ENCODE measurements around the gene PDK2. TPM values are rescaled to one million over a fixed set of nuclear protein-coding genes. Genes with fewer than 3 reads are reported as not detected.

The PDK2 gene
- total and polyA plus RNA-seq, 9 of the 15 experiments (the other 6 are each of a cell fraction or from before 2014, with no cell fraction given), result 0.03 to 2.5 (median 1.4) TPM

GRCh38 chr17:50051082-50051576, 44.0 kb upstream of the PDK2 start (continued):
- TF ChIP-seq ZNF124 (CRISPR knock-in tag; IDR thresholded peaks at IDR 0.05) (no peak), HIVEP1 (CRISPR knock-in tag; IDR thresholded peaks at IDR 0.05) (no peak), GTF2E2 (tag; IDR thresholded peaks at IDR 0.05) (no peak), MAZ (CRISPR knock-in tag; conservative IDR thresholded peaks at IDR 0.05 in 1 of 2, IDR thresholded peaks at IDR 0.05 in 1 of 2) (0 out of 4 replicates have a peak, but pooled peaks of 1 of the 2 experiments have one; percentile 21), DLX4 (CRISPR knock-in tag; IDR thresholded peaks at IDR 0.05) (no peak), KAT8 (IDR thresholded peaks at IDR 0.05; ENCODE audit: low read depth) (no peak), RBM14 (IDR thresholded peaks at IDR 0.05; ENCODE audit: borderline replicate concordance, insufficient read depth, low read depth, low read length) (no peak), BRD4 (IDR thresholded peaks at IDR 0.05) (no peak), CTCFL (IDR thresholded peaks at IDR 0.05; ENCODE audit: borderline replicate concordance, insufficient read depth, low read depth, low read length, poor library complexity, severe bottlenecking) (no peak), HDAC8 (tag; IDR thresholded peaks at IDR 0.05) (no peak), RB1 (IDR thresholded peaks at IDR 0.05; ENCODE audit: low read depth) (no peak), ZNF518B (CRISPR knock-in tag; IDR thresholded peaks at IDR 0.05) (no peak), CHD1 (IDR thresholded peaks at IDR 0.05; ENCODE audit: low read length) (no peak), ZNF140 (CRISPR knock-in tag; IDR thresholded peaks at IDR 0.05) (no peak), ARID3A (IDR thresholded peaks at IDR 0.05; ENCODE audit: borderline replicate concordance, low read depth, low read length) (no peak), NR1H2 (CRISPR knock-in tag; IDR thresholded peaks at IDR 0.05) (no peak), E2F3 (CRISPR knock-in tag; IDR thresholded peaks at IDR 0.05) (0 out of 2 replicates have a peak, but pooled peaks have one; percentile 20), KLF16 (IDR thresholded peaks at IDR 0.05) (no peak), HMG20B (CRISPR knock-in tag; IDR thresholded peaks at IDR 0.05) (no peak)

Measured in K562 (cell line).